Measurements from ENCODE around the gene ARGLU1.

The ARGLU1 gene

DNA sequence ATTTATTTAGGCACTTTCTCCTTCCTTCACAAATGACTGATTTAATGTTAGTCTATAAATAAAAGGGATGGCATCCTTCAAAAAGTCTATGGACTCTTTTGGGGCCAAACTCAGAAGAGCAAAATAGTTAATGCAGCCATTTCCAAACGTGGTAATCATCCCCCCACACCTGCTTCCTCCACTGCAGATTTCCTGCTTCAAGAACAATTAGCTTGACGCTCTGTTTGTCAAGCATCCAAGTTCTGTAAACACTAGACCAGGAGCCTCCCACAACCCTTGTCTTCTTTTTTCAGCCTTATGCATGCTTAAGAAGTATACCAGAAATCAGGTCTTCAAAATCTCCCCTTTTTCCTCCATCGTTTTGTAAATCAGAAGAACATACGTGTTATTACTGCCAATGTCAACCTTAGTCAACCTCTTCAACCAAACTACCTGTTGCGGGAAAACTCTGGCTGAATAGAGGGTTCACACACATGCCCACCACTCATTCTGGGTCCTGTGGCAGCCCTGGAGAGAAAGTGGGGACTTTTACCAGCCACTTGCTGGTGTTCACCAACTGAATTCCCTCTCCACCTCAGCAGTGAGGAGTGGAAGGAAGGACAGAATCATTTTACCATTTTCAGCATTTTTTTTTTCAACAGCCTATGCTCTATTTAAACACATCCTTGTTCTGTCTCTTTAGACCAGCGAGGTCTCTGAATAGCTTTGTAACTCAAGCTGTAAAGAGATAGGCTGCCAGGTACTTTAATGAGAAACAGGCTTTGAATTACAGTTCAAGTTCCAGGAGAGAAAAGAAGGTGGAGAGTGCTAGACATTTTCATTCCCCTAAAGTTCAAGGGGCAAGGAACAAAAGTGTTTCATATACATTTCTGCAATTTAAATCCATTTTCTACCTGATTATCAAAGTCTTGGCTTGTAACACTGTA is 71.6 kb downstream of the ARGLU1 start:
- ChIA-PET CTCF (interaction anchor here (1.5 to 1.6 kb wide), 2 partner anchors 11 to 15 kb away, joined by 4 to 5 read pairs; no protein-coding TSS in a partner anchor), POLR2A (interaction anchor here (0.6 to 1.0 kb wide), 2 partner anchors 11 to 423 kb away, joined by 3 to 5 read pairs; no protein-coding TSS in a partner anchor)
- no peaks in the 10 kb centered on the region for H3K36me3 ChIP-seq (ENCODE audit: control insufficient read depth in 4 of 4, insufficient read depth in 4 of 4, low read length in 3 of 4)
- H3K9me3 ChIP-seq (ENCODE audit: control extremely low read depth in 1 of 5, control insufficient read depth in 4 of 5, insufficient read depth in 2 of 5, low read depth in 1 of 5, low read length in 4 of 5), result no peaks in the 10 kb centered on the region
- 16% methylated on average over 3 of the region's 6 CpGs for WGBS (ENCODE audit: insufficient coverage)
- H3K4me3 ChIP-seq (ENCODE audit: control insufficient read depth in 1 of 7, extremely low read depth in 1 of 7, insufficient read depth in 4 of 7, low read depth in 2 of 7, low read length in 6 of 7), result peak overlapping the region in 1 of 7 experiments; percentile 32
- H3K27me3 ChIP-seq (replicated peaks in 2 of 5; ENCODE audit: control insufficient read depth in 4 of 5, insufficient read depth in 5 of 5, low read length in 4 of 5), result no peaks in the 10 kb centered on the region
- no peak overlapping the region for H3K27ac ChIP-seq (ENCODE audit: insufficient read depth in 1 of 2, low read depth in 1 of 2, low read length in 2 of 2, poor library complexity in 1 of 2, severe bottlenecking in 2 of 2)
- peaks cover 25 to 91% (median 74%) of the 10 kb centered on the region in 4 experiments for H3K4me1 ChIP-seq (ENCODE audit: control extremely low read depth in 1 of 4, control insufficient read depth in 4 of 4, insufficient read depth in 4 of 4, low read length in 3 of 4)
- DNase-seq, result peak; percentile 90 to 99 (median 97)

DNA sequence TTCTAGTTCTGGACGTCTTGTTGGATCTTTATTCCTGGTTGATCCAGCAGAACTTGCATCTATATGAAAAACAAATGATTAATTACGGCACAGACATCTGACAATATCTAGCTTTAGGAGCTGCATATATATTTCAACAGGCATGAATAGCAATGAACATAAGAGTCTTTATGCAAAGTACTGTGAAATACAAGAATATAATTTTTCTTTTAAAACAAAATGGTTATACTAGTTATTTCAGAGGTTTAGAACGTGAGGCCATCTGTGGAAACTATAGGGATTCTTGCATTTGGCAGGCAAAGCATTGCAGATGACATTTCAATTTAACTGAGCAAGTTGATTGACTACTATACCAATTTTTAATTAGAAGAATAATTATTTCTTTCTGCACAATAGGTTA is 73.0 kb downstream of the ARGLU1 start:
- CTCF ChIA-PET, result interaction anchor here (0.7 to 2.8 kb wide), 5 partner anchors 10 to 41 kb away, joined by 4 to 11 read pairs (median 4); partner anchors contain the start of gene EFNB2

DNA sequence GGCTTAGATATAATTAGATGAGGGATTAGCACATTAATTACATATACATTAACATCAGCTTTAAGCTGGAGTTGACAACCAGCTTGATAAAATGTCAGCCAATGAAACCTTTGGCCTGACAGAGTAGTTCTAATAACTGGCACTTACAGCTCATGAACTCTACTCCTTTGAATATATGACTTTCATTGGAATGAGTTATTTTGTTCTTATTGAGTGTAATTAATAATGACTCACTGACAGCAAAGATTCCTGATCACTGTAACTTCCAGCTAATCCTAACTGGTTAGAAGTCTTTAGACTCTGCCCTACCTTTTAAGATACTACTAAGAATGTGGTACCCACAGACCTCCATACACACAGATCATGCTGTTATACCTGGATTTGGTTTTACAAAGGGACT is 73.4 kb downstream of the ARGLU1 start:
- POLR2A ChIA-PET, result no interaction called here
- Histone ChIP-seq H3K9me3 (ENCODE audit: control extremely low read depth in 1 of 5, control insufficient read depth in 4 of 5, insufficient read depth in 2 of 5, low read depth in 1 of 5, low read length in 4 of 5) (no peaks in the 10 kb centered on the region), H3K4me1 (ENCODE audit: control extremely low read depth in 1 of 4, control insufficient read depth in 4 of 4, insufficient read depth in 4 of 4, low read length in 3 of 4) (peaks cover 22 to 94% (median 72%) of the 10 kb centered on the region in 4 experiments), H3K27me3 (replicated peaks in 2 of 5; ENCODE audit: control insufficient read depth in 4 of 5, insufficient read depth in 5 of 5, low read length in 4 of 5) (no peaks in the 10 kb centered on the region), H3K4me3 (ENCODE audit: control insufficient read depth in 1 of 7, extremely low read depth in 1 of 7, insufficient read depth in 4 of 7, low read depth in 2 of 7, low read length in 6 of 7) (no peak overlapping the region), H3K27ac (ENCODE audit: insufficient read depth in 1 of 2, low read depth in 1 of 2, low read length in 2 of 2, poor library complexity in 1 of 2, severe bottlenecking in 2 of 2) (no peak overlapping the region), H3K36me3 (ENCODE audit: control insufficient read depth in 4 of 4, insufficient read depth in 4 of 4, low read length in 3 of 4) (no peaks in the 10 kb centered on the region)
- DNase-seq, result no peak
- CTCF ChIA-PET, result interaction anchor here (0.7 to 2.8 kb wide), 6 partner anchors 9 to 41 kb away, joined by 4 to 11 read pairs (median 4); partner anchors contain the start of gene EFNB2

More for the DNA sequence above, 73.0 kb downstream of the ARGLU1 start:
- H3K27me3 ChIP-seq (replicated peaks in 2 of 5; ENCODE audit: control insufficient read depth in 4 of 5, insufficient read depth in 5 of 5, low read length in 4 of 5), result no peaks in the 10 kb centered on the region
- no peak for DNase-seq
- POLR2A ChIA-PET, result no interaction called here
- H3K36me3 ChIP-seq (ENCODE audit: control insufficient read depth in 4 of 4, insufficient read depth in 4 of 4, low read length in 3 of 4), result no peaks in the 10 kb centered on the region
- peaks cover 22 to 97% (median 76%) of the 10 kb centered on the region in 4 experiments for H3K4me1 ChIP-seq (ENCODE audit: control extremely low read depth in 1 of 4, control insufficient read depth in 4 of 4, insufficient read depth in 4 of 4, low read length in 3 of 4)
- no peak overlapping the region for H3K4me3 ChIP-seq (ENCODE audit: control insufficient read depth in 1 of 7, extremely low read depth in 1 of 7, insufficient read depth in 4 of 7, low read depth in 2 of 7, low read length in 6 of 7)
- WGBS (ENCODE audit: insufficient coverage), result 100% methylated on average over 1 of the region's 3 CpGs
- H3K9me3 ChIP-seq (ENCODE audit: control extremely low read depth in 1 of 5, control insufficient read depth in 4 of 5, insufficient read depth in 2 of 5, low read depth in 1 of 5, low read length in 4 of 5), result no peaks in the 10 kb centered on the region
- no peak overlapping the region for H3K27ac ChIP-seq (ENCODE audit: insufficient read depth in 1 of 2, low read depth in 1 of 2, low read length in 2 of 2, poor library complexity in 1 of 2, severe bottlenecking in 2 of 2)

DNA sequence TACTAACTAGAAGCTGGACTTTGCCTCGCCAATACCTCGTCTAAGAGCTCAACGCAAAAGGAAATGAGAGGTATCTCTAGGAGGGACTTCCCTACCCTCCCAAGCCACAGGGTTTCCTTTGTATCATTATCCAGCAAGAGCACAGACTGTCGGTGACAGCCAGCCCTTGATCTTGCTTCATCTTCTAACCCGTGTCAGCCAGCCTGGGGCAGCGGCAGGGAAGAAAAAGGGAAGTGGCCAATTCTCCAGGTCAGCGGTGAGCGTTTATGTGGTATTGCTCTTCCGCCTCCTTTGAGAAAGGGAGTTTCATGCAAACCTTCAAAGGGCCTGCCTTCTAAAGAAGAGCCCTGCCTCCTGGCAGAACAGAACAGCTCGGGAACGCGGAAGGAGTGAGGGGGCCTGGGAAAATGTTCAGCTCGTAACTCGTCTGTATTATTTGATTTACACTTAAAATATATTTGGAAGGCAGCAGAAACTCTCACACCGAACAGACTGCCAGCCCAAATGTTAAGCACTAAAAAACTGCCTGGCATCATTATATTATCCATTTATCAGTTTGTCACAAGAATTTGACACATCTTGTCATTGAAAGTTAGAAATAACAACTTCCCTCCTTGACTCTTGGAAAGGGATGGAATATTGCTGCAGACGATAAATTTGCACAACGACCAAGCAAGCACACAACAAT is 74.3 kb downstream of the ARGLU1 start:
- CTCF ChIA-PET, result interaction anchor here (1.0 to 2.8 kb wide), 5 partner anchors 8 to 42 kb away, joined by 3 to 11 read pairs (median 4); partner anchors contain the start of gene EFNB2

DNA sequence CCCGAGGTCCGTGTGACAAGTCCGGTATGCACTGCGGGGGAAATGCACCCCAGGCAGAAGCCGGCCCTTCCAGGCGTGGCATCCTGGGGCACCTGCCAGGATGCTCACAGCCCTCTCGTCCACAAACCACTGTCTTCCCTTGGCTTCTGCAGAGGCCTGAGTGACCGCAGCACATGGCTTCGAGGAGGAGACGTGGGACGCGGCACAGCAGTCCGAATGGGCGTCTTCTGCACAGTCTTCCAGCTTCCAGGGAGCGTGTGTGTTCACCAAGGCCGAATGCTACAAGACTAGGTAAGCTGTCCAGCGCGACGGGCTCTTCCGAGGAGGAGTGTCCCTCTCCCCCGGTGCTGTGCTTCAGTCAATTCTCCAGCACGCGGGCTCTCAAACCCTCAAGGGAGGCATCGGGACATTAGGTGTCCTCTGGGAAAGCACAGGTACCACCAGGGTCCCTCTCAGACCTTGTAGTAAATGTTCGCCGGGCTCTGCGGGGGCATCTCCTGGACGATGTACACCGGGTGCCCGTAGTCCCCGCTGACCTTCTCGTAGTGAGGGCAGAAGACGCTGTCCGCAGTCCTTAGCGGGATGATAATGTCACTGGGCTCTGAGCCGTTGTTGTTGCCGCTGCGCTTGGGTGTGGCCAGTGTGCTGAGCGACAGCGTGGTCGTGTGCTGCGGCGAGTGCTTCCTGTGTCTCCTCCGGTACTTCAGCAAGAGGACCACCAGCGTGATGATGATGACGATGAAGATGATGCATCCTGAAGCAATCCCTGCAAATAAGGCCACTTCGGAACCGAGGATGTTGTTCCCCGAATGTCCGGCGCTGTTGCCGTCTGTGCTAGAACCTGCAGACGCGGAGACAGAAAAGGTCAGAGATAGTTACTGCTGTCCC is 75.1 kb downstream of the ARGLU1 start:
- Histone ChIP-seq H3K4me1 (ENCODE audit: control extremely low read depth in 1 of 4, control insufficient read depth in 4 of 4, insufficient read depth in 4 of 4, low read length in 3 of 4) (peaks cover 16 to 77% (median 56%) of the 10 kb centered on the region in 4 experiments), H3K36me3 (ENCODE audit: control insufficient read depth in 4 of 4, insufficient read depth in 4 of 4, low read length in 3 of 4) (no peaks in the 10 kb centered on the region), H3K27me3 (replicated peaks in 2 of 5; ENCODE audit: control insufficient read depth in 4 of 5, insufficient read depth in 5 of 5, low read length in 4 of 5) (peaks cover 0 to 6% (median 0%) of the 10 kb centered on the region in 5 experiments), H3K4me3 (ENCODE audit: control insufficient read depth in 1 of 7, extremely low read depth in 1 of 7, insufficient read depth in 4 of 7, low read depth in 2 of 7, low read length in 6 of 7) (peak overlapping the region in 2 of 7 experiments; percentile 19 to 48), H3K27ac (ENCODE audit: insufficient read depth in 1 of 2, low read depth in 1 of 2, low read length in 2 of 2, poor library complexity in 1 of 2, severe bottlenecking in 2 of 2) (no peak overlapping the region), H3K9me3 (ENCODE audit: control extremely low read depth in 1 of 5, control insufficient read depth in 4 of 5, insufficient read depth in 2 of 5, low read depth in 1 of 5, low read length in 4 of 5) (no peaks in the 10 kb centered on the region)
- 87% methylated on average over 54 of the region's 54 CpGs for WGBS (ENCODE audit: insufficient coverage)
- DNase-seq, result peak in 2 of 3 donors; percentile 40 to 55
- POLR2A ChIA-PET, result interaction anchor here (0.6 kb wide), 1 partner anchor 11 kb away, joined by 6 read pairs; no protein-coding TSS in a partner anchor
- CTCF ChIA-PET, result interaction anchor here (1.4 to 2.8 kb wide), 4 partner anchors 7 to 43 kb away, joined by 4 to 11 read pairs (median 6); partner anchors contain the start of gene EFNB2

More for the DNA sequence above, 74.3 kb downstream of the ARGLU1 start:
- POLR2A ChIA-PET, result no interaction called here
- peak; percentile 93 to 97 (median 97) for DNase-seq
- 10% methylated on average over 12 of the region's 17 CpGs for WGBS (ENCODE audit: insufficient coverage)
- Histone ChIP-seq H3K36me3 (ENCODE audit: control insufficient read depth in 4 of 4, insufficient read depth in 4 of 4, low read length in 3 of 4) (no peaks in the 10 kb centered on the region), H3K9me3 (ENCODE audit: control extremely low read depth in 1 of 5, control insufficient read depth in 4 of 5, insufficient read depth in 2 of 5, low read depth in 1 of 5, low read length in 4 of 5) (no peaks in the 10 kb centered on the region), H3K27ac (ENCODE audit: insufficient read depth in 1 of 2, low read depth in 1 of 2, low read length in 2 of 2, poor library complexity in 1 of 2, severe bottlenecking in 2 of 2) (no peak overlapping the region), H3K27me3 (replicated peaks in 2 of 5; ENCODE audit: control insufficient read depth in 4 of 5, insufficient read depth in 5 of 5, low read length in 4 of 5) (peaks cover 0 to 2% (median 0%) of the 10 kb centered on the region in 5 experiments), H3K4me3 (ENCODE audit: control insufficient read depth in 1 of 7, extremely low read depth in 1 of 7, insufficient read depth in 4 of 7, low read depth in 2 of 7, low read length in 6 of 7) (peak overlapping the region in 2 of 7 experiments; percentile 19 to 48), H3K4me1 (ENCODE audit: control extremely low read depth in 1 of 4, control insufficient read depth in 4 of 4, insufficient read depth in 4 of 4, low read length in 3 of 4) (peaks cover 20 to 85% (median 64%) of the 10 kb centered on the region in 4 experiments)

DNA sequence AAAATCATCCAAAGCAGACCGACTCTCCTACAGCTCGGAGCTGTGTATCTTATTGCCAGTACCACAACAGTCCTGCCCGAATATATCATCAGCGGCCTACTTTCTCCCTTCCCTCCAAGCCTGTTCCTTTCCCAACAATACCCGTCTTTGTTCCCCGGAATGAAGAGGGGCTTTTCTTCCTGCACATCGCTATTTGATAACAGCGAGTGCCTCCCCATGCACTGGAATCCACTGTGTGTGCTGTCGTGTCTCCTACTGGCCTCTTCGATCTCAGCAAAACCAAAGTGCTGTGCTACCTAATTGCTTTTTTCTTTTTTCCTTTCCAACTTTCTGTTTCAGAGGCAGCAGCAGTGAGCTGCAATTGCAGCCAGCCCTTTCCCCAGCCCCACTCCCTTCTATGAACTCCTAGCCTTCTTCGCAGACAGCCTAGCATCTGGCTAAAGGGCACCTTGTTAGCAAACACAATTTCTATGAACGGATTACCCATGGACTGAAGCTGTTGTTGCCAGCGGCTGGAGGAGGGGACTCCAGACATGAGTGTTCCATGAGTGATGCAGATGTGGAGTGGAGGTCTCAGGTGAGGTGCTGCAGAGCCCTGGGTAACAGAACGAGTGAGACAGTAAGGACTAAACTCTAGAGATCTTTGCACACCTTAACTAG is 75.9 kb downstream of the ARGLU1 start:
- Histone ChIP-seq H3K27me3 (replicated peaks in 2 of 5; ENCODE audit: control insufficient read depth in 4 of 5, insufficient read depth in 5 of 5, low read length in 4 of 5) (peaks cover 0 to 6% (median 0%) of the 10 kb centered on the region in 5 experiments), H3K27ac (ENCODE audit: insufficient read depth in 1 of 2, low read depth in 1 of 2, low read length in 2 of 2, poor library complexity in 1 of 2, severe bottlenecking in 2 of 2) (no peak overlapping the region), H3K9me3 (ENCODE audit: control extremely low read depth in 1 of 5, control insufficient read depth in 4 of 5, insufficient read depth in 2 of 5, low read depth in 1 of 5, low read length in 4 of 5) (no peaks in the 10 kb centered on the region), H3K36me3 (ENCODE audit: control insufficient read depth in 4 of 4, insufficient read depth in 4 of 4, low read length in 3 of 4) (no peaks in the 10 kb centered on the region), H3K4me1 (ENCODE audit: control extremely low read depth in 1 of 4, control insufficient read depth in 4 of 4, insufficient read depth in 4 of 4, low read length in 3 of 4) (peaks cover 15 to 72% (median 52%) of the 10 kb centered on the region in 4 experiments), H3K4me3 (ENCODE audit: control insufficient read depth in 1 of 7, extremely low read depth in 1 of 7, insufficient read depth in 4 of 7, low read depth in 2 of 7, low read length in 6 of 7) (no peak overlapping the region)
- ChIA-PET CTCF (no interaction called here), POLR2A (interaction anchor here (0.6 kb wide), 1 partner anchor 12 kb away, joined by 6 read pairs; no protein-coding TSS in a partner anchor)
- 90% methylated on average over 13 of the region's 14 CpGs for WGBS (ENCODE audit: insufficient coverage)
- no peak for DNase-seq
